Measurements from ENCODE around the gene RBBP8.
"Not testable (repeated sequence)": the region's sequence is repeated elsewhere in the genome, so short reads cannot be mapped to it uniquely, and the experiment has no call there.

The RBBP8 gene

DNA sequence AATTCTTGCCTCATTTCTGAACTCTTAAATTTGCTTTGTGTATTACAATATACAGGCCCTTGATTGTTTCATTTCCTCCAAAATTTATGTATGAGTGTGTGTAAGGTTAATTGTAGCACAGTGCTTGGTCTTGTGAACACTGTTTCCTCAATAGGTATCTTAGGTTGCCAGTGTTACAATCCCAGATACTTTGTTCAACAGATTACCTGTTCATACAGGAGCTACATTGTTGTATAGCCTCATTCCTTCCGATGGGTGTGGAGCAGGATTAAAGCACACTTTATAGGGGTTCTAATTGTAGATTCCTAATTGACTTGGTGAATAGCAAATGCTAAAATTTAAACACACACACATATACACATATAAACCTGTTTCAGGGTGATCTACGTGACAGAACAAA, 10.7 kb downstream of the RBBP8 start:
- DNase-seq (ENCODE audit: low read depth in 1 of 2, low spot score in 1 of 2) = no peak

DNA sequence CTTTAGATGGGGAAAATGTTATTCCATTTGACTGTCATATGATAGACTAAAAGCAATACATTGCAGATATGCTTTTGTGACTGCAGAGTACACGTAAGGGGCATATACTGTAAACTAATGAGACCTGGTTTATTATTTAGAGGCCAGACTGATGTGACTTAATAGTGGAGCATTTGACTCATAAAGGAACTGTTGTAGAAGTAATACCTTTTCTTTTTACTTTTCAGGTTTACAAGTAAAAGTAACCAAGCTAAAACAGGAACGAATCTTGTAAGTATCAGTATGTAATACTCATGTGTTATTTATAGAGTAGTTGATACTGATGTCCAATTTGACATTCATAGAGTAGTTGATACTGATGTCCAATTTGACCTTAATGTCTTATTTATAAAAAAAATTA, 13.1 kb downstream of the RBBP8 start:
- no peak for DNase-seq (ENCODE audit: low read depth in 1 of 2, low spot score in 1 of 2)

DNA sequence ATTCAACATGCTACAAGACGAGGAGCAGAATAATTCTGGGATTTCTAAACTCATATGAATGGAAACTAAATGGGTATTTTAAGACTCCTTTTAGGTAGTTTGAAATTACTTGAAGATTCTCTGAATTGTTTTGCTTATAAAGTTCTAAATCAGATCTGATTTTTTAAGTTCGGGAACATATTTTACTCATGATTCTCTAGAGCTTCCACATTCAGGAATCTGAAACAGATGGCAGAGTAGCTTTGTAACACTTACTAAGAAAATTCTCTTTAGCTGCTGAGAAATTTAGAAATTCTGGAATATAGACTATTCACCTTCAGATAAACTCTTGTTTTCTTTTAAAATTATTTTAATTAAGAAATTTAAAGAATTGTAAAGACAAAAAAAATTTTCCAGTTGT, 13.7 kb downstream of the RBBP8 start:
- DNase-seq (ENCODE audit: low read depth in 1 of 2, low spot score in 1 of 2) = no peak

DNA sequence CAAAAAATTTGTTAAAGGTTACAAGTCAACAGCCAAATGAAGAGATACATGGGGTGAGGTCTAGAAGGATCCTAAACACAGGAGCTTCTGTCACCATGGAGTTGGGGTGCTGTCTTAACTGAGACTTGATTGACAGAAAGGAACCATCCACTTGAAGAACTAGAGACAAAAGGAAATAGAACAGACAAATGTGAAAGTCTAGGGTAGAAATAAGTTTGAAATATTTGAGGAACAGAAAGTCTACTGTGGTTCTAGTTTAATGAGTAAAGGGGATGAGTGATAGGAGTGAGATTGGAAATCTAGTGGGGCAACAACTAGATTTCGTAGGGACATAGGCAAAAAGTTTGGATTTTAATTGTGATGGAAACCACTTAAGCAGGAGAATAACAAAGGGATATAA, 18.7 kb downstream of the RBBP8 start:
- DNase-seq (ENCODE audit: low read depth in 1 of 2, low spot score in 1 of 2) = no peak

DNA sequence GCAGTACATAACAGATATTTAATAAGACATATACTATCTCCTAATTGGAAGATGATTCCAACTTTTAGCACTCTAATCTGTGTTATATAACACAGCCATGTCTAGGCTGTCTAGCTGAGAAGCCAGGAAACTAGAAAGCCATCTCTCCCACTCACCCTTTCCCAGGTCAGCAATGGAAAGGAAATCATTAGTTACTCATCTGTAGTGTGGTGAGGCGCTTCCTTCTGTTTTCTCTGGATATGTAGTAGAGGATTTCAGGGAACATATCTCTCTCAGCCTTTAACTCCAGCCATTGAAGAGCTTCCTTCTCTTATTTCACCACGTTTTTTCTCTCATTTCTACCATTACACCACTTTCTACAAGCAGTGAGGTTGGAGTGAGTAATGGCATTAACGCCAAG, 19.4 kb downstream of the RBBP8 start:
- no peak for DNase-seq (ENCODE audit: low read depth in 1 of 2, low spot score in 1 of 2)

DNA sequence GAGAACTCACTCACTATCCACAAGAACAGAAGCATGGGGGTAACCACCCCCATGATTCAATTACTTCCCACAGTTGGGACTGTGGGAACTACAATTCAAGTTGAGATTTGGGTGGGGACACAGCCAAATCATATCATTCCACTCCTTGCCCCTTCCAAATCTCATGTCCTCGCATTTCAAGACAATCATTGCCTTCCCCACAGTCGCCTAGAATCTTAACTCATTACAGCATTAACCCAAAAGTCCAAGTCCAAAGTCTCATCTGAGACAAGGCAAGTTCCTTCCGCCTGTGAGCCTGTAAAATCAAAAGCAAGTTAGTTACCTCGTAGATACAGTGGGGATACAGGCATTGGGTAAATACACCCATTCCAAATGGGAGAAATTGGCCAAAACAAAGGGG, 20.9 kb downstream of the RBBP8 start:
- DNase-seq (ENCODE audit: low read depth in 1 of 2, low spot score in 1 of 2) = not testable (repeated sequence)

DNA sequence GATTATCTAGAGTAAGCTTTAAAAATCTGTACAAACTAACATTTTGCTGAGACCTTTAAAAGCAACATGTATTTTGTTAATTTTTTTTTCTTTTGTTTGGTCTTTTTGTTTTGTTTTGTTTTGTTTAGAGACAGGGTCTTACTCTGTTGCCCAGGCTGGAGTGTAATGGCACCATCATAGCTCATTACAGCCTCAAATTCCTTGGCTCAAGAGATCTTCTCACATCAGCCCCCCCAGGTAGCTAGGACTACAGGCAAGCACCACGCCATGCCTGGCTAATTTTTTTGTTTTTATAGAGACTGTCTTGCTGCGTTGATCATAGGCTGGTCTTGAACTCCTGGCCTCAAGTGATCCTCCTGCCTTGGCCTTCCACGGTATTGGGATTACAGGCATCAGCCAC, 23.1 kb downstream of the RBBP8 start:
- no peak for DNase-seq (ENCODE audit: low read depth in 1 of 2, low spot score in 1 of 2)

DNA sequence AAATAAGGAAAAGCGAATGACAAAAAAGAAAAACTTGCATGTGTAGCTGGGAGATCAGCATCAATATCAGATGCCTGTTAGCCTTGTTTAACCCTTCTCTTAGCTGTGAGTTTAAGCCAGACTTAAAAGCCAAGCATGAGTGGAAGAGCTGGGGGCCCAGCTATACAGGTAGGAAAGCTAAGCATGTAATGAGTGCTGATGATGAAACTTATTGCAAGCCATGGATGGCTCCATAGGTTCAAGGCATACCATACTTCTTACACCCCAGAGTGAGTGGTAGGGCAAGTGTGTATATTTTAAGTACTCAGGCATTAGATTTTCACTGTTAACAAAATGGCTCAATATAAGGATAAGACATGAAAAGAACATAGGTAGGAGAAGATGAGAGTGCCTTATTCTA, 28.0 kb downstream of the RBBP8 start:
- no peak for DNase-seq (ENCODE audit: low read depth in 1 of 2, low spot score in 1 of 2)

DNA sequence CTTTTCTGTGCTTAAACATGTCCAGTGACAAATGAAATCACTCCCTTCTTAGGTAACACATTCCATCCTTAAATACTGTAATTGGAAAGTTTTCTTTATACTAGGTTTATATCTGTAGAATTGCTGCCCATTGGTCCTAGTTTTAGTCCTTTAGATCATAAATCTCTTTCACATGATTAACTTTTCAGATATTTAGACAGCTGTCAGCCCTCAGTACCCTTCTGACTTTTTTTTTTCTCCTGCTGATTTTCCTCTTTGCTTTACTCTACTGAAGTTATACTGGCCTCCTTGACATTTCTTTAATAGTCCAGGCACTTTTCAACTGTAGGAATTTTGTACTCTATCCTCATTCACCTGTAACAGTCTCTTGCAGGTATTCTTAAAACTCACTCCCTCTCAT, 28.9 kb downstream of the RBBP8 start:
- DNase-seq (ENCODE audit: low read depth in 1 of 2, low spot score in 1 of 2) = no peak

DNA sequence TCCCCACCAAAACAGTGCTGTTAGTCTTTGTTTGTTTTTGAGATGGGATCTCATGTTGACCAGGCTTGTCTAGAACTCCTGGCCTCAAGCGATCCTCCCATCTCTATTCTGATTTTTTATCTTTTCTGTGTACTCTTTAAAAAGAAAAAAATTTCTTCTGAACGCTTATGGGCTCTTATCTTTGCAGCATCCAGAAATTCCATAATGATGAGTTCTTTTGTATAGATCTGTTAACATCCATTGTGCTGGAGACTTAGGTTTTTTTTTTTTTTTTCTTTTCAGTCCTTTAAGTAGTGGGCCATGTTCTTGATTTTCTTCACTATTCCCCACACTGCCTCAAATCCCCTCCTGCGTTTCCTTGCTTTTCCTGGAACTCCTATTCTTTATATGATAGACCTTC, 31.0 kb downstream of the RBBP8 start:
- no peak for DNase-seq (ENCODE audit: low read depth in 1 of 2, low spot score in 1 of 2)

DNA sequence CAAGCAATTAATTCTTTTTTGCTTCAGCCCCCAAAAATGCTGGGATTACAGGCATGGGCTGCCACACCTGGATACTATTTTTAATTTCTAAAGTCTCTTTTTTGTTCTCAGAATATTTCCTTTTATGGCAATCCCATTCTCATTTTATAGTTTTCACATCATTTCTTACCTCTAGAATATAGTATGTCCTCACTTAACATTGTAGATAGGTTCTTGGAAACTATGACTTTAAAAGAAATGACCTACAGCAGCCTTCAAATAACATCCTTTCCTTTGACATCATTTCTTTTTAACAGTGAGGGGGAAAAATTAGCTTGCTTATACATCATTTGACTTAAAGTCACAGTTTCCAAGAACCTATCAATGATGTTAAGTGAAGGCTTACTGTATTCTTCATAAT, 31.6 kb downstream of the RBBP8 start:
- DNase-seq (ENCODE audit: low read depth in 1 of 2, low spot score in 1 of 2) = no peak

DNA sequence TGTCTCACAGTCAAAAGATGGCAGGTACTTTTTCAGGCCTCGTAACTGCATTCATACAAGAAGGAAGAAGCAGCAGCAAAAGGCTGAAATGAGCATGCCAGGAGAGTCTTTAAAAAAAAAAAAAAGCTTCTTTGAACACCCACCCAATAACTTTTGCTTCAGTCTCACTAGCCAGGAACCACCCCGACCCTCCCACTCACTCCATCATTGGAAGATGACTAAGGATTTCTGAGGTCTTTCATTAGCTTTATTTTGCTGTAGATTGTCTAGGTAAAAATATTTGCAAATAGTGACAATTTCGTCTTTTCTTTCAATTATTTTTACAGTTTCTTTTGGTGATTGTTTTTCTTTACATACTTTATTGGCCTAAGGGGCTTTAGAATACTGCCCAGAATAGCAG, 37.9 kb downstream of the RBBP8 start:
- no peak for DNase-seq (ENCODE audit: low read depth in 1 of 2, low spot score in 1 of 2)

DNA sequence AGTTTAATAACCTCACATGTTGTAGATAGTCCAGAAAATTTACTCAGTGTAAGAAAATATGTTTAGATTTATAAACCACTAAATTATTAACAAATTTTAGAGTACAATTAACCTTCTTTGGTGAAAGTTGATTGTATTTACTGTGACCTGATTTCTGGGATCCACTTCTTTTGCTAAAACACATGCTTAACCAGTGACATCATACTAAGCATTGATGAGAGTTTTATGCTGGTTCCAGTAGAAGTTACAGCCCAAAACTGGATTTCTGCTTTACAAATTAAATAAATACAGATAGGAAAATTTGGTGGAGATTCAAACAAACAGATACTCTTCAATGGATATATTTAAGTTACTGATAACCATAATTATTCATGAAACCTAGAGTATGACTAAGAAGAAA, 40.9 kb downstream of the RBBP8 start:
- no peak for DNase-seq (ENCODE audit: low read depth in 1 of 2, low spot score in 1 of 2)

DNA sequence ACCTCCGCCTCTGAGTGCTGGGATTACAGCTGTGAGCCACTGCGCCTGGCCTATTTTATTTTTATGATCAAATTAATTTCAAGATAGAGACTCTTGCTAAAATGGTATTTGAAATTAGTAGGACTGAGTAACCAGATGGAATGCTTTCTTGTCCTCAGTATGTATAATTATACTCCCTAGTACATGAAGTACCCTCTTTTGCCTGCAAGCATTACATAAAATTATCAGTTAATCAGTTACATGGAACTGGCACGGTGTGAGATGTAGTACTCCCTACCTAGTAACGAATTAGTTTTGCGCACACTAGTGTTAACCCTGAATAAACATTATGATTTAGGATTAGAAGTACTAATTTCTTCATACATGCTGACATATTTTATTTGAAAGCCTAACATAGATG, 41.6 kb downstream of the RBBP8 start:
- DNase-seq (ENCODE audit: low read depth in 1 of 2, low spot score in 1 of 2) = no peak

DNA sequence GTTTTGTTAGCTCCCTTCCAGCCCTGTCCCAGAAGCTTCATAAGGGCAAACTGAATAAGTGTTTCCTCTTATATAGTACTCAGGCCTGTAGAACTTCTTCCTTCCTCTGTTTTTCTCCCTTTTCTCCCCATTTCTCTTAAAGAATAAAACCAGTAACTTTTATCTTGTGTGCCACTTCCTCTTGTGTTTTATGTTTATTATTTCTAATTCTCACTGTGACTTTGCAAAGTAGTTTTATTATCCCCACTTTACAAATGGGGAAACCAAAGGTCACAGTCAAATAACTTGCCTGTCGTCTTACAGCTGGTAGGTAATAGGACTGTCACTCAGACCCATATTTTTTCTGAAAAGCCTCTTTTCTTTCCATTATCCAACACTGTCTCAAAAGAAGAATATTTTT, 42.4 kb downstream of the RBBP8 start:
- no peak for DNase-seq (ENCODE audit: low read depth in 1 of 2, low spot score in 1 of 2)

DNA sequence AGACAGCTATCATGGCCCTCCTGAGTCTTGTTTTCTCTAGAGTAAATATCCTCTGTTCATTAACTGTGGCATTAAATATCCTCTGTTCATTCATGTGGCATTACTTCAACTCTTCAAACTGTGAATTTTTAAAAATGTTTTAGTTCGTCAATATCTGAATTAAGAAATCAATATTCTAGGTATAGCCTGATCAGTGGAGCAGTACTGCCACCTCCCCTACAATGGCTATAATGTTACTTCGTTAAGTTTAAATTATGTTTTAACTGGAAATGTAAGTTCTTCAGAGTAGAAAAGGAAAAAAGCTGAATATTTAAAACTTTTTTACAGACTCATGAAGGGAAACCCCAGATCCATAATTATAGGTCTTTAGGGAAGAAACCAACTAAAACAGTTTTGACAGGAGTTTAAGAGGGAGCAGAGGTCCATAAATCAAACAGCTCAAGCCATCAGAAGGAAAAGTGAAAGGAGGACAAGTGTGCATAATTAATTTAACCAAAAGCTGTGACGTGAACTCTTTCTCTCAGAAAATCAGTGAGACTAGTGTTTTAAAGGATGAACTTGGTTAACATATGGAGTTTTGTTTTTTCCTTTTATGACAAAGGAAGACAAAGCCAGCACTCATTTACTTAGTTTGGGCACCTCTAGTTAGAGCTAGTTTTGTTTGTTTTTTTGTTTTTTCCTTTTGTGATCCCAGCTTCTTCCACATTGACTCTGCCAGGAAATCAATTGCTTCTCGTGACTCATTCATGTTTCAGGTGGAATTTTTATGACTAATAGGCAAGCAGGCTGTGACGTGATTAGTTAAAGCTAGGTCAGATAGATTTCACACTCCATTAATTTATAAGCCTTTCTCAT, 44.9 kb downstream of the RBBP8 start:
- DNase-seq (ENCODE audit: low read depth in 1 of 2, low spot score in 1 of 2) = no peak

DNA sequence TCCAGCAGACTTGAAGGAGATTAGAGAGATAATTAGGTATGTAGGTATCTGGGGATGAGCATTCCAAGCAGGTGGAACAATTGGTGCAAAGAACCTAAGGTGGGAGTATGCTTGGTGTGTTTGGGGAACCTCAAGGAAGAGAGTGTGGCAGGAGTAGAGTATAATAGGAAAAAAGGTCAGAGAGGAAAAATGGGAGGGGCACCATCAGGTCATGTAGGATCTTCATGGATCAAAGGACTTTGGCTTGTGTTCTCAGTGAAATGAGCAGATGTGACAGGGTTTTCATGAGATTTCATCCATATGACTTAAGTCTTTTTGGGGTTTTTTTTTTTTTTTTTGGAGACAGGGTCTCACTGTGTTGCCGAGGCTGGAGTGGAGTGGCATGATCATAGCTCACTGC, 47.3 kb downstream of the RBBP8 start:
- DNase-seq (ENCODE audit: low read depth in 1 of 2, low spot score in 1 of 2) = no peak

DNA sequence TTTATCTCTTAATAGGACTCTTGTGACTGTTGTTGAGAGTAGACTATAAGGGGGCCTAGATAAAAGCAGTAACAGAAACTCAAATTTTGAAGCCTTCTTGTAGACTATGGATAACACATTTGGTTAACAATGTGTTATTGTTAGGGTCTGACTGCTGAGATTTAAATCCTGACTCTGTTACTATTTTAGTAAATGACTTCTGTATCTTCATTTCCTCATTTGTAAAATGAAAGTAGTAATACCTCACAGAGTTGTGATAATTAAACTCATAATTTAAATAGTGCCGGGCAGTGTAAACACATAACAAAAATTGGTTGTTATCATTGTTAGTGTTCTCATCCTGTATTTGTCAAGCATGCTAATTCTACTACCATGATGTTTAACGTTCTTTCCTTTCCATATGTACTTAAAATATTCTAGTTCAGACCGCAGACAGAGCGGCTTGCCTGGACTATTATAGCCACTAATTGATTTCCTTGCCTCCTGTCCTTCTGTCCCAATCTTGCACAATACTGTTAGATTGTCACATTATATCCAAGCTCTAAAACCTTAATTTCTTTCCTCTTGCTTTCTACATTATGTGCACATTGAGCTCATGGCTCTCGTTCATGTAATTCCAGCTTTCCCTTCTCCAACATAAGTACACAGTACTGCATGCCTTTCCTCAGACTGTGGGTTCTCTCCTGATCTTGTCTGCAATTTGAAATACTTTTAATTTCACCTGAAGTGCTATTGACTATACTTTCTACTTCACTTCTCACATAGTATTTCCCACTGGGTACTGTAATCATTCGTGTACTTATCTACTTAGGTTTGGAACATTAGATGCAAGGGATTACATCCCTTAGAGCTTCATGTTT, 48.4 kb downstream of the RBBP8 start:
- no peak for DNase-seq (ENCODE audit: low read depth in 1 of 2, low spot score in 1 of 2)

DNA sequence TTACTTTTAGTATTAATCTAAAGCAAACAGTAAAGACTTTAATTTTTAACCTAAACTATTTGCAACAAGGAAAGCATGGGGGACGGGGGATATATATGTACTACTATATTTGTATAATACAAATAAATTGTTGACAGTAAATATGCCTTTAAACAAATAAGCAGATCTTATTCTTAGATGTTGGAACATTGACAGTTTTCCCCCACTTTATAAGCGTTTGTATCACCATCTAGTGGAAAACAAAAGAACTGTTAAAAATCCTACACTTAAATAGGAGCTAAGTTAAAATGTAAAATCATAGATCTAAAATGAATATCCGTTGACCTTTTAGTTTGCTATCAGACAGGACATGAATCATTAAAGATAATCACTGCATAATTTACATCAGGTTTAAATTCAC, 50.0 kb downstream of the RBBP8 start:
- no peak for DNase-seq (ENCODE audit: low read depth in 1 of 2, low spot score in 1 of 2)

DNA sequence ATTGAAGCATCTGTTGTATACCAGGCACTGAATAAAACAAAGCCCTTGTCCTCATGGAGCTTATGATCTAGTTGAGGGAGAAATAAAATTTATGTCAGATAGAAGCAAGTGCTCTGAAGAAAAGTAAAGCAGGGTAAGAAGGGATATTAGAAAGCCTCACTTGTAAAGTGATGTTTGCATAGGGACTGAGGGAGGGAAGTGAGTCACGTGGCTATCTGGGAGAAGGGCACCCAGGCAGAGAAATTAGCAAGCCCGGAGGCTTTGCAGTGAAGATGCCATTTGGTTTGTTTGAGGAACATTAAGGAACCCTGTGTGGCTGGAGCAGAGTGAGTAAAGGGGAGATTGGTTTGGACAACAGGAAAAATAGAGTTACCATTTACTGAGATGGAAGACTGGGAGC, 52.1 kb downstream of the RBBP8 start:
- DNase-seq (ENCODE audit: low read depth in 1 of 2, low spot score in 1 of 2) = no peak

DNA sequence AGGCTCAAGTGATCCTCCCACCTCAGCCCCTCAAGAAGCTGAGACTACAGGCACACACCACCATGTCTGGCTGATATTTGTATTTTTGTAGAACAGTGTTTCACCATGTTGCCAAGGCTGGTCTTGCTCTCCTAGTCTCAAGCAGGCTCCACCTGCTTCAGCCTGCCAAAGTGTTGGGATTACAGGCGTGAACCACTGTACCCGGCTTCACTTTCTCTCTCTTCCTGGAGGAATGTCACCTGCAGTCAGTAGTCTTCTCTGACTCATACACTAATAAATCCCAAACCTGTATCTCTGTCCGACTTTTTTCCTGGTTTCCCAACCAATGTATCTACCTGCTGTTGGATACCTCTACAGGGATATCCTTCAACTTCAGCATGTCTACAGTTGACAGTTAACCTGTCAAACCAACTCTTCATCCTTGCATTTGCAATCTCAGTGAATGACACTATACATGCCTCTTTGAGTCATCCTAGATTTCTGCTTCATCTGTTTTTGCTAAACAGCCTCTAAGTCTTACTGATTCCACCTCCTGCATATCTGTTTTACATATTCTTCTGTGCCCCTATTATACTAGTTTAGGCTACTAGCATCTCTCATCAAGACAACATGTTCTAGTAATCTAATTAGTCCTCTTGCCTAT, 54.5 kb downstream of the RBBP8 start:
- no peak for DNase-seq (ENCODE audit: low read depth in 1 of 2, low spot score in 1 of 2)

DNA sequence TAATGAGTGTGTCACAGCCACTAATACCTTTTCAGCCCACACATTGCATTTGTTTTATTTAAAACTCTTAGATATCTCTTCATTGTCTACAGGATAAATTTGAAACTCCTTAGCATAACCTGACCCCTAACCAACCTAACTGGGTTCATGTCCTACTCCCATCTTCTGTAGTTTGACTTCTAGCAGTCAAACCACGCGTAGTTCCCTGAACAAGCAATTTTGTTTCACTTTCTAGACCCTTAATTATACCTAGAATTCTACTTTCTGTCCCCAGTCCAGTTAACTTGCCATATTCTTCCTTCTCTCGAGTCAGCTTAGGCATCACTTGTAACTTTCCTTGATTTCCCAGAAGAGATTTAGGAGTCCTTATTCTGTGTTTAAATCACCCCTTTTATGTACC, 55.1 kb downstream of the RBBP8 start:
- DNase-seq (ENCODE audit: low read depth in 1 of 2, low spot score in 1 of 2) = no peak

Measured in activated T-helper 1 cell treated with anti-CD3 and anti-CD28 coated beads, Interleukin-2, amount 50 U/mL, for 16 hours (primary cell).